Measurements from ENCODE around the gene RHBDD2. TPM values are rescaled to one million over a fixed set of nuclear protein-coding genes. Genes with fewer than 3 reads are reported as not detected.
A peak's percentile ranks its signal among the peaks of the same experiment; 100 is the strongest.
"Not testable (repeated sequence)": the region's sequence is repeated elsewhere in the genome, so short reads cannot be mapped to it uniquely, and the experiment has no call there.

RHBDD2 gene
- total and polyA plus RNA-seq, 2 experiments from 2014 or later = 28.1 to 62.2 TPM

DNA sequence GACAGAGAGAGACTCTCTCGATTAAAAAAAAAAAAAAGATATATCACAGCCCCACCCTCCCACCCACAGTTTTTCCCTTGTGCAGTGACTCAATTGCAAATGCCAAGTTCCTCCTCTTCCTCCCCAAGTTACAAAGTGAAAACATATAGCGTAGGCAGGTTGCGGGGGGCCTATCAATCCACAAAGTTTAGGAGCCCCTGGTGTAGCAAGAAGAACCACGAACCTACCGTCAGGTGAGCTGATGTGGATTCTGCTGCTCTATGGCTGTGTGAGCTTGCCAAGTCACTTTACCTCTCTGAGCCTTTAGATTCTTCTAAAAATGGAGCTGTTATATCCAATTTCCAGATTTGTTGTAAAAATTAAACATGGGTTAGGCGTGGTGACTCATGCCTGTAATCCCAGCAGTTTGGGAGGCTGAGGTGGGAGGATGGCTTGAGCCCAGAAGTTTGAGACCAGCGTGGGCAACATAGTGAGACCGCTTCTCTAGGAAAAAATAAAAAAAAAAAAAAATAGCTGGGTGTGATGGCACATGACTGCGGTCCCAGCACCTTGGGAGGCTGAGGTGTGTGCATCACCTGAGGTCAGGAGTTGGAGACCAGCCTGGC, 8.2 kb upstream of the RHBDD2 start:
- no peak overlapping the region for H3K9ac ChIP-seq
- no peak overlapping the region for H3K4me2 ChIP-seq (ENCODE audit: unreplicated experiment)
- no peak overlapping the region for H2AFZ ChIP-seq
- in situ Hi-C loops (cut with MboI) = no loop called here
- H3K27ac ChIP-seq = no peak overlapping the region
- 81 to 91% methylated on average over 8 to 9 of the region's 9 CpGs for WGBS, 2 experiments (ENCODE audit: low coverage in 1 of 2, low lambda C conversion rate in 2 of 2, missing lambda C conversion rate in 2 of 2)
- DNase-seq = no peak
- H3K79me2 ChIP-seq (ENCODE audit: insufficient read depth) = no peaks in the 10 kb centered on the region
- H3K36me3 ChIP-seq (ENCODE audit: low read depth) = no peaks in the 10 kb centered on the region
- no peaks in the 10 kb centered on the region for H3K9me2 ChIP-seq (ENCODE audit: insufficient read depth)
- no peaks in the 10 kb centered on the region for H4K20me1 ChIP-seq (ENCODE audit: insufficient read depth)
- peaks cover 6% of the 10 kb centered on the region; the same call in 1 of the 2 replicates for H3K4me1 ChIP-seq (ENCODE audit: insufficient read depth)
- TF ChIP-seq EZH2 (IDR thresholded peaks at IDR 0.05; ENCODE audit: insufficient read depth, poor library complexity, severe bottlenecking) (no peak), EZH2phosphoT487 (IDR thresholded peaks at IDR 0.05; ENCODE audit: insufficient read depth, low read depth) (no peak)
- H3F3A ChIP-seq (ENCODE audit: insufficient read depth) = no peaks in the 10 kb centered on the region; the same call in 1 of the 2 replicates
- H3K4me3 ChIP-seq = no peak overlapping the region
- no peaks in the 10 kb centered on the region for H3K9me3 ChIP-seq (ENCODE audit: low read depth)
- H3K27me3 ChIP-seq (replicated peaks; ENCODE audit: insufficient read depth) = no peaks in the 10 kb centered on the region

DNA sequence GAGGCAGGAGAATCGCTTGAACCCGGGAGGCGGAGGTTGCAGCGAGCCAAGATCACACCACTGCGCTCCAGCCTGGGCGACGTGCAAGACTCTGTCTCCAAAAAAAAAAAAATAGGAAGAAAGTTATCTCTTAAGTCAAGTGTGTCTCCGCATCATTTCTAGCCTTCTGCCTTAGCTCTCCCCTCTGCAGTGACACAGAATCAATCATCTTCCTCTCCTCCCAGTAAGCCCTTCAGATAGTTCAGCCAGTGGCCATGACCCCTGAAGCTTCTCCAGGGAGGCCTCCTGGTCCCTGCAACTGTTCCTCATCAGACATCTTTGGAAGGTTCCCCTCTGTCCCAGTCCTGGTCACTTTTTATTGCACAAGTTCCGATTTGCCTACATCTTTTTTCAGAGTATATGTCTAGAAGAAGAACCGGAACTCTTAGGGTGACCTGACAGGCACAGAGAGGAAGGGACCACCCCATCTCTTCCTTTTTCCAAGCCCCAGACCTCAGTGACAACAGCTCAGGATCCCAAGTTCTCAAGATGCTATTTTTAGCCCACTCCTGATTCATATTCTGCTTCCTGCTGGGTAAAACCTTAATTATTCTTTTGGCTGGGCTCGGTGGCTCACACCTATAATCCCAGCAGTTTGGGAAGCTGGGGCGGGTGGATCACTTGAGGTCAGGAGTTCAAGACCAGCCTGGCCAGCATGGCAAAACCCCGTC, 6.6 kb upstream of the RHBDD2 start:
- H3K27me3 ChIP-seq (replicated peaks; ENCODE audit: insufficient read depth) = no peaks in the 10 kb centered on the region
- peaks cover 6% of the 10 kb centered on the region; the same call in 1 of the 2 replicates for H3K4me1 ChIP-seq (ENCODE audit: insufficient read depth)
- no peaks in the 10 kb centered on the region for H3K36me3 ChIP-seq (ENCODE audit: low read depth)
- WGBS, 2 experiments (ENCODE audit: low coverage in 1 of 2, low lambda C conversion rate in 2 of 2, missing lambda C conversion rate in 2 of 2) = 83% methylated on average over 13 of the region's 13 CpGs
- no peaks in the 10 kb centered on the region; the same call in 1 of the 2 replicates for H3F3A ChIP-seq (ENCODE audit: insufficient read depth)
- no peaks in the 10 kb centered on the region for H3K9me3 ChIP-seq (ENCODE audit: low read depth)
- H2AFZ ChIP-seq = peak overlapping the region; percentile 39; the same call in 1 of the 2 replicates
- H4K20me1 ChIP-seq (ENCODE audit: insufficient read depth) = no peaks in the 10 kb centered on the region
- H3K27ac ChIP-seq = 0 out of 2 replicates have a peak overlapping the region, but pooled peaks have one; percentile 27
- peak; percentile 63 for DNase-seq
- H3K79me2 ChIP-seq (ENCODE audit: insufficient read depth) = no peaks in the 10 kb centered on the region
- TF ChIP-seq EZH2 (IDR thresholded peaks at IDR 0.05; ENCODE audit: insufficient read depth, poor library complexity, severe bottlenecking) (no peak), EZH2phosphoT487 (IDR thresholded peaks at IDR 0.05; ENCODE audit: insufficient read depth, low read depth) (no peak)
- no peak overlapping the region for H3K4me2 ChIP-seq (ENCODE audit: unreplicated experiment)
- no peak overlapping the region for H3K4me3 ChIP-seq
- H3K9me2 ChIP-seq (ENCODE audit: insufficient read depth) = no peaks in the 10 kb centered on the region
- in situ Hi-C loops (cut with MboI) = no loop called here
- no peak overlapping the region for H3K9ac ChIP-seq

DNA sequence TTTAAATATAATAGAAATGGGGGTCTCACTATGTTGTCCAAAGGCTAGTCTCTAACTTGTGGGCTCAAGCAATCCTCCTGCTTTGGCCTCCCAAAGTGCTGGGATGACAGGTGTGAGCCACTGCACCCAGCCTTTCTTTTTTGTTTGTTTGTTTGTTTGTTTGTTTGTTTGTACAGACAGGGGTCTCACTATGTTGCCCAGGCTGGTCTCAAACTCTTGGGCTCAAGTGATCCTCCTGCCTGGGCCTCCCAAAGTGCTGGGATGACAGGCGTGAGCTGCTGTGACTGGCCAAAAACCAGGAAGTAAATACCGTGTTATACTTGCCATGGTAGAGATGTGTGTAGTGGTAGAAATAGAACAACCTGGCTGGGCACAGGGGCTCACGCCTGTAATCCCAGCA, 4.7 kb upstream of the RHBDD2 start:
- H3K9me2 ChIP-seq (ENCODE audit: insufficient read depth); H3K27ac ChIP-seq; H2AFZ ChIP-seq; H3K4me2 ChIP-seq (ENCODE audit: unreplicated experiment); H3K27me3 ChIP-seq (replicated peaks; ENCODE audit: insufficient read depth); H3K36me3 ChIP-seq (ENCODE audit: low read depth); H3K4me3 ChIP-seq; DNase-seq; H3K9me3 ChIP-seq (ENCODE audit: low read depth); H3K79me2 ChIP-seq (ENCODE audit: insufficient read depth); H4K20me1 ChIP-seq (ENCODE audit: insufficient read depth); H3K9ac ChIP-seq; H3F3A ChIP-seq (ENCODE audit: insufficient read depth); in situ Hi-C loops (cut with MboI): not testable (repeated sequence)
- WGBS, 2 experiments (ENCODE audit: low coverage in 1 of 2, low lambda C conversion rate in 2 of 2, missing lambda C conversion rate in 2 of 2) = 63 to 67% methylated on average over 3 of the region's 3 CpGs
- H3K4me1 ChIP-seq (ENCODE audit: insufficient read depth) = peaks cover 13% of the 10 kb centered on the region

DNA sequence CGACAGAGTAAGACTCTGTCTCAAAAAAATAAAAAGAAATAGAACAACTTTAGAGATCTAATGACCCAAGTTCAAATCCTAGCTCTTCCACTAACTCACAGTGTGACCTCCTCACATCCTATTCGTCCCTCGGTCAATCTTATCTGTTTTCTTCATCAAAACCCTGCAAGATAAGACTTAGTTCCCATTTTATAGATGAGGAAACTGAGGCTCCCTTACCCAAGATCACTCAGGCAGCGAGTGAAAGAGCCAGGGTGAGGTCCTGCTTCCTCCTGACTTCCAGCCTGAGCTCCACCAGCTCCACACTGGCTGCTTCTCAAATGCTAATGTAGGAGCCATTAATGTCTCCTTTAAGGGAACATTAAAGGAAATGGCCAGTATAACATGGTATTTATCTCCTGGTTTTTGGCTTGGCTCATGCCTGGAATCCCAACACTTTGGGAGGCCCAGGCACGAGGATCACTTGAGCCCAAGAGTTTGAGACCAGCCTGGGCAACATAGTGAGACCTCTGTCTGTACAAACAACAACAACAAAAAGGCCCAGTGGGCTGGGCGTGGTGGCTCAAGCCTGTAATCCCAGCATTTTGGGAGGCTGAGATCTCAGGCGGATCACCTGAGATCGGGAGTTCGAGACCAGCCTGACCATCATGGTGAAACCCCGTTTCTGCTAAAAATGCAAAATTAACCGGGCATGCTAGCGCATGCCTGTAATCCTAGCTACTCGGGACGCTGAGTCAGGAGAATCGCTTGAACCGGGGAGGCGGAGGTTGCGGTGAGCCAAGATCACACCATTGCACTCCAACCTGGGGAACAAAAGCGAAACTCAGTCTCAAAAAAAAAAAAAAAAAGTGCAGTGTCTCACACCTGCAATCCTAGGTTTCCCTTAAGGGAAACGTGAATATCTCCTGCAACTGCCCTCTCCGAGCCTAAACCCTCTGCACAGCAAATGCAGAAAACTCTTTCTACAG, 3.4 kb upstream of the RHBDD2 start:
- Histone ChIP-seq H3K4me3 (no peak overlapping the region), H3K9me3 (ENCODE audit: low read depth) (no peaks in the 10 kb centered on the region), H3K27me3 (replicated peaks; ENCODE audit: insufficient read depth) (no peaks in the 10 kb centered on the region), H3K4me1 (ENCODE audit: insufficient read depth) (peaks cover 19% of the 10 kb centered on the region), H3K27ac (no peak overlapping the region), H3K9ac (no peak overlapping the region), H4K20me1 (ENCODE audit: insufficient read depth) (no peaks in the 10 kb centered on the region), H3K79me2 (ENCODE audit: insufficient read depth) (peaks cover 14% of the 10 kb centered on the region), H3K9me2 (ENCODE audit: insufficient read depth) (no peaks in the 10 kb centered on the region), H2AFZ (no peak overlapping the region), H3F3A (ENCODE audit: insufficient read depth) (no peaks in the 10 kb centered on the region; the same call in 1 of the 2 replicates), H3K4me2 (ENCODE audit: unreplicated experiment) (no peak overlapping the region), H3K36me3 (ENCODE audit: low read depth) (no peaks in the 10 kb centered on the region)
- DNase-seq = no peak
- in situ Hi-C loops (cut with MboI) = no loop called here
- TF ChIP-seq EZH2phosphoT487 (IDR thresholded peaks at IDR 0.05; ENCODE audit: insufficient read depth, low read depth) = no peak
- no peak for TF ChIP-seq EZH2 (IDR thresholded peaks at IDR 0.05; ENCODE audit: insufficient read depth, poor library complexity, severe bottlenecking)
- WGBS, 2 experiments (ENCODE audit: low coverage in 1 of 2, low lambda C conversion rate in 2 of 2, missing lambda C conversion rate in 2 of 2) = 86 to 87% methylated on average over 21 of the region's 21 CpGs

All from GM23248 (cell line).